ENCODE results near the gene EIF5AL1. TPM values are rescaled to one million over a fixed set of nuclear protein-coding genes. Genes with fewer than 3 reads are reported as not detected.

EIF5AL1 gene
- total RNA-seq, 1 donor from 2014 or later, result not detected

GRCh38 chr10:79482304-79482703, 30.0 kb upstream of the EIF5AL1 start:
- H3K27ac Mint-ChIP-seq (ENCODE audit: unreplicated experiment), result no peak overlapping the region
- H3K36me3 Mint-ChIP-seq (ENCODE audit: unreplicated experiment), result no peaks in the 10 kb centered on the region
- no peak for DNase-seq (ENCODE audit: extremely low spot score, unreplicated experiment)
- H3K4me1 Mint-ChIP-seq (ENCODE audit: unreplicated experiment), result peaks cover 19% of the 10 kb centered on the region
- TF ChIP-seq CTCF (IDR thresholded peaks at IDR 0.05), result no peak
- H3K9me3 Mint-ChIP-seq (ENCODE audit: unreplicated experiment), result no peaks in the 10 kb centered on the region
- H3K4me3 Mint-ChIP-seq (ENCODE audit: unreplicated experiment), result no peak overlapping the region
- no peaks in the 10 kb centered on the region for H3K27me3 Mint-ChIP-seq (ENCODE audit: unreplicated experiment)

- H3K4me3 Mint-ChIP-seq (ENCODE audit: unreplicated experiment), result no peak overlapping the region
- no peaks in the 10 kb centered on the region for H3K36me3 Mint-ChIP-seq (ENCODE audit: unreplicated experiment)
- no peak for DNase-seq (ENCODE audit: extremely low spot score, unreplicated experiment)
- H3K4me1 Mint-ChIP-seq (ENCODE audit: unreplicated experiment), result peaks cover 20% of the 10 kb centered on the region
- no peaks in the 10 kb centered on the region for H3K27me3 Mint-ChIP-seq (ENCODE audit: unreplicated experiment)
- no peak overlapping the region for H3K27ac Mint-ChIP-seq (ENCODE audit: unreplicated experiment)
- no peaks in the 10 kb centered on the region for H3K9me3 Mint-ChIP-seq (ENCODE audit: unreplicated experiment)
- no peak for TF ChIP-seq CTCF (IDR thresholded peaks at IDR 0.05)
These were observed 29.6 kb upstream of the EIF5AL1 start for GRCh38 chr10:79482741-79483140.

GRCh38 chr10:79483299-79483698, 29.0 kb upstream of the EIF5AL1 start:
- H3K4me1 Mint-ChIP-seq (ENCODE audit: unreplicated experiment), result peaks cover 25% of the 10 kb centered on the region
- H3K27ac Mint-ChIP-seq (ENCODE audit: unreplicated experiment), result no peak overlapping the region
- no peaks in the 10 kb centered on the region for H3K36me3 Mint-ChIP-seq (ENCODE audit: unreplicated experiment)
- H3K27me3 Mint-ChIP-seq (ENCODE audit: unreplicated experiment), result no peaks in the 10 kb centered on the region
- no peaks in the 10 kb centered on the region for H3K9me3 Mint-ChIP-seq (ENCODE audit: unreplicated experiment)
- TF ChIP-seq CTCF (IDR thresholded peaks at IDR 0.05), result no peak
- DNase-seq (ENCODE audit: extremely low spot score, unreplicated experiment), result no peak
- H3K4me3 Mint-ChIP-seq (ENCODE audit: unreplicated experiment), result no peak overlapping the region

GRCh38 chr10:79483948-79484347, 28.4 kb upstream of the EIF5AL1 start:
- Mint-ChIP-seq H3K27ac (ENCODE audit: unreplicated experiment) (no peak overlapping the region), H3K27me3 (ENCODE audit: unreplicated experiment) (no peaks in the 10 kb centered on the region), H3K36me3 (ENCODE audit: unreplicated experiment) (no peaks in the 10 kb centered on the region), H3K9me3 (ENCODE audit: unreplicated experiment) (no peaks in the 10 kb centered on the region), H3K4me3 (ENCODE audit: unreplicated experiment) (no peak overlapping the region), H3K4me1 (ENCODE audit: unreplicated experiment) (peaks cover 32% of the 10 kb centered on the region)
- DNase-seq (ENCODE audit: extremely low spot score, unreplicated experiment), result no peak
- TF ChIP-seq CTCF (IDR thresholded peaks at IDR 0.05), result no peak

GRCh38 chr10:79484476-79484875, 27.9 kb upstream of the EIF5AL1 start:
- peaks cover 36% of the 10 kb centered on the region for H3K4me1 Mint-ChIP-seq (ENCODE audit: unreplicated experiment)
- no peak overlapping the region for H3K4me3 Mint-ChIP-seq (ENCODE audit: unreplicated experiment)
- H3K9me3 Mint-ChIP-seq (ENCODE audit: unreplicated experiment), result no peaks in the 10 kb centered on the region

More at GRCh38 chr10:79484476-79484875, 27.9 kb upstream of the EIF5AL1 start:
- H3K27me3 Mint-ChIP-seq (ENCODE audit: unreplicated experiment), result no peaks in the 10 kb centered on the region
- DNase-seq (ENCODE audit: extremely low spot score, unreplicated experiment), result no peak
- H3K27ac Mint-ChIP-seq (ENCODE audit: unreplicated experiment), result no peak overlapping the region
- H3K36me3 Mint-ChIP-seq (ENCODE audit: unreplicated experiment), result no peaks in the 10 kb centered on the region
- TF ChIP-seq CTCF (IDR thresholded peaks at IDR 0.05), result no peak

All from osteocyte (in vitro differentiated cells).